ENCODE measurements around the gene CENPP.

CENPP gene

GRCh38 chr9:92664394-92665152, 338.8 kb downstream of the CENPP start:
- no peak for DNase-seq

DNA sequence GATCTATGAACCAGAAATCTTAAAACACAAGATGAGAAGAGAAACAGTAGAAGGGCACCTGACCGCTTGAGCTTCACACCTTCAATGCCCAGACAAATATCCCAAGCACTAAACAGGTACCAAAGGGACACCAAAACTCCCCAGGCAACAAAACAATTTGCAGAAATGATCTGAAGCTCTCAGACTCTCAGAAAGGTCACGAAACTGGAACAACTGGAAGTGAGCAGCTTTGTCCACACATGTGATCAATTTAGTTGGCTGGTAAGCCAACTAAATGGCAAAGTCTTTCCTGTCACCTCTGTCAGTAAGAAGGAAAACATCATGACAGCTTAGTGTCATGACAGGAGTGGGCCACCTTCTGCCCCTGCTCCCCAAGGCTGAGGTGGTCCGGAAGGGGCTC, 340.1 kb downstream of the CENPP start:
- no peak for DNase-seq

DNA sequence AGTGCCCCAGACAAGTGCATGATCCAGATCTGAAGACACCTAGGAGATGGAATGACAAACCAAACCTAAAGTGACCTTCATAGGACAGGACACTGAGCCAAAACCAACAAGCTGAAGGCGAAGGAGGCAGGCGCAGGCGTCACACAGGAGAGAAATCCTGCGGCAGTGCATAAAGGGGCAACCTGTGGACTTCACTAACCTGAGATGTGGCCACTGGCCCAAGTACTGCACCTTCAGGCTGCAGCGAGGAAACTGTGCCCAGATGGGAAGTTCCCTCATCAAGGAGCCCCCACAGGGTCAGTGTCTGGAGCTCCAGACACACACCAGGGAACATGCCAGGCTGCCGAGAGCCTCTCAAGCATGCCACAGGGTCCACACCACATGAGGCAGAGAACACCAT, 340.5 kb downstream of the CENPP start:
- no peak for DNase-seq

DNA sequence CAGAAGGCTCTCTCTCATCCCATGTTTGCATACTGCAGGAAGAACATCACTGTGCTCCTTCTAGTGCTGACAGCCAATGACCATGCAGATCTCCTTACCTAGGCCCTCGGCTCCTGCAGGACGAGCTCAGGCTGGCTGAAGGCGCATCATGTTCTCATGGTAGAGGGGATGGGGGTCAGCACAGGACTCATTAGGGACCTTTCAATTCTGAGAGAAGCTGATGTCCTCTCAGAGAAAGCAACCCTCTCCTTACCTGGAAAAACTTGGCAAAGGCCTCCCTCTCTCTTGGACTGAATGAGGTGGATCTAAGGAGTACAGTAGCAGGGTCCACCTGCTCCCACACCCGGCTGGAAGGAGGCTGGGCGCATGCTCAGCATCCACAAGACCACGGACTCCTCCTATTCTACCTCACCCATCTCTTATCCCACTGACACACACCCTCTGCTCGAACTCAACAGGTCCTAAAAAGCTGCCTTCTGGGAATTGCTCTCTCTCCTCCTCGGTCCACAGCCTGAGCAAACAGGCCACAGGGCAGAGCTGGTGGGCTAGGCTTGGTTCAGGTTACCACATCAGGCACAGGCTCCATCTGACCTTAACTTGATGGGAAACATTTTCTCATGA, 341.3 kb downstream of the CENPP start:
- no peak for DNase-seq

GRCh38 chr9:92668746-92669526, 343.2 kb downstream of the CENPP start:
- no peak for DNase-seq

GRCh38 chr9:92669527-92669889, 343.8 kb downstream of the CENPP start:
- no peak for DNase-seq
